ENCODE data around the gene EMC8. TPM values are rescaled to one million over a fixed set of nuclear protein-coding genes. Genes with fewer than 3 reads are reported as not detected.

EMC8 gene
- total and polyA plus RNA-seq, 2 donors (not counting 1 experiment from before 2014, with no cell fraction given), result 22.1 to 33.1 TPM

GRCh38 chr16:85839681-85840240, 40.4 kb upstream of the EMC8 start:
- no peak overlapping the region for H3K27ac ChIP-seq (ENCODE audit: low read length in 2 of 2)
- TF ChIP-seq CTCF (IDR thresholded peaks at IDR 0.05), result no peak
- no peak for TF ChIP-seq EZH2 (IDR thresholded peaks at IDR 0.05; ENCODE audit: borderline replicate concordance, insufficient read depth, low read depth, low read length, poor library complexity, severe bottlenecking)
- Mint-ChIP-seq H3K27me3 (peaks cover under 1% of the 10 kb centered on the region), H3K9me3 (ENCODE audit: insufficient read depth) (peaks cover 2% of the 10 kb centered on the region), H3K4me3 (no peak overlapping the region), H3K4me1 (peaks cover 5% of the 10 kb centered on the region), H3K27ac (peak overlapping the region; percentile 32)
- H3K4me1 ChIP-seq (ENCODE audit: control insufficient read depth in 2 of 2, insufficient read depth in 2 of 2, low read length in 2 of 2), result peaks cover 2 to 23% of the 10 kb centered on the region in 2 donors
- H3K9ac ChIP-seq (ENCODE audit: low read length), result no peak overlapping the region
- intact Hi-C loops (cut with micrococcal nuclease), result no loop called here
- no peaks in the 10 kb centered on the region for H3K79me2 ChIP-seq (ENCODE audit: control insufficient read depth, insufficient read depth, low read length)
- H3K4me2 ChIP-seq (replicated peaks; ENCODE audit: low read depth, low read length, poor library complexity, severe bottlenecking), result no peak overlapping the region
- no peak overlapping the region for H2AFZ ChIP-seq (ENCODE audit: insufficient read depth, low read depth, low read length, poor library complexity, severe bottlenecking)
- no peaks in the 10 kb centered on the region for H3K36me3 ChIP-seq (replicated peaks in 1 of 2; ENCODE audit: control extremely low read depth in 1 of 2, control insufficient read depth in 1 of 2, extremely low read depth in 1 of 2, insufficient read depth in 2 of 2, low read length in 1 of 2)
- DNase-seq (no peak), ATAC-seq (ENCODE audit: low read depth) (no peak)
- no peaks in the 10 kb centered on the region for H4K20me1 ChIP-seq (ENCODE audit: control insufficient read depth, insufficient read depth, low read length, poor library complexity, severe bottlenecking)
- no peak overlapping the region for H3K4me3 ChIP-seq (ENCODE audit: control extremely low read depth in 1 of 5, extremely low read depth in 1 of 5, insufficient read depth in 1 of 5, low read depth in 2 of 5, low read length in 4 of 5)
- 69% methylated on average over 17 of the region's 24 CpGs for WGBS (ENCODE audit: insufficient coverage)
- CTCF ChIA-PET, result interaction anchor here (1.1 kb wide), 1 partner anchor 18 kb away, joined by 8 read pairs; no protein-coding TSS in a partner anchor
- peaks cover 0 to 5% (median 0%) of the 10 kb centered on the region in 3 donors for H3K9me3 ChIP-seq (ENCODE audit: control extremely low read depth in 1 of 3, control insufficient read depth in 2 of 3, insufficient read depth in 1 of 3, low read length in 2 of 3)
- H3K27me3 ChIP-seq (replicated peaks in 1 of 4; ENCODE audit: control extremely low read depth in 1 of 4, control insufficient read depth in 3 of 4, insufficient read depth in 4 of 4, low read length in 3 of 4), result peaks cover 0 to 8% (median 0%) of the 10 kb centered on the region in 4 experiments
- POLR2A ChIA-PET, result no interaction called here

- Histone ChIP-seq H3K9me3 (ENCODE audit: control extremely low read depth in 1 of 3, control insufficient read depth in 2 of 3, insufficient read depth in 1 of 3, low read length in 2 of 3) (peaks cover 0 to 12% (median 0%) of the 10 kb centered on the region in 3 donors), H4K20me1 (ENCODE audit: control insufficient read depth, insufficient read depth, low read length, poor library complexity, severe bottlenecking) (no peaks in the 10 kb centered on the region), H3K4me1 (ENCODE audit: control insufficient read depth in 2 of 2, insufficient read depth in 2 of 2, low read length in 2 of 2) (peaks cover 0 to 17% of the 10 kb centered on the region in 2 donors), H3K27ac (ENCODE audit: low read length in 2 of 2) (no peak overlapping the region), H3K4me2 (replicated peaks; ENCODE audit: low read depth, low read length, poor library complexity, severe bottlenecking) (no peak overlapping the region), H3K9ac (ENCODE audit: low read length) (no peak overlapping the region), H3K79me2 (ENCODE audit: control insufficient read depth, insufficient read depth, low read length) (no peaks in the 10 kb centered on the region), H3K4me3 (ENCODE audit: control extremely low read depth in 1 of 5, extremely low read depth in 1 of 5, insufficient read depth in 1 of 5, low read depth in 2 of 5, low read length in 4 of 5) (no peak overlapping the region), H2AFZ (ENCODE audit: insufficient read depth, low read depth, low read length, poor library complexity, severe bottlenecking) (no peak overlapping the region), H3K36me3 (replicated peaks in 1 of 2; ENCODE audit: control extremely low read depth in 1 of 2, control insufficient read depth in 1 of 2, extremely low read depth in 1 of 2, insufficient read depth in 2 of 2, low read length in 1 of 2) (no peaks in the 10 kb centered on the region), H3K27me3 (replicated peaks in 1 of 4; ENCODE audit: control extremely low read depth in 1 of 4, control insufficient read depth in 3 of 4, insufficient read depth in 4 of 4, low read length in 3 of 4) (peaks cover 0 to 8% (median 0%) of the 10 kb centered on the region in 4 experiments)
- TF ChIP-seq CTCF (IDR thresholded peaks at IDR 0.05), result no peak
- no peak for TF ChIP-seq EZH2 (IDR thresholded peaks at IDR 0.05; ENCODE audit: borderline replicate concordance, insufficient read depth, low read depth, low read length, poor library complexity, severe bottlenecking)
- 96% methylated on average over 18 of the region's 21 CpGs for WGBS (ENCODE audit: insufficient coverage)
- ATAC-seq (ENCODE audit: low read depth) (no peak), DNase-seq (no peak)
- intact Hi-C loops (cut with micrococcal nuclease), result no loop called here
- Mint-ChIP-seq H3K4me3 (no peak overlapping the region), H3K9me3 (ENCODE audit: insufficient read depth) (peaks cover 2% of the 10 kb centered on the region), H3K27ac (peak overlapping the region; percentile 56), H3K4me1 (peaks cover 2% of the 10 kb centered on the region), H3K27me3 (no peaks in the 10 kb centered on the region)
- CTCF ChIA-PET, result interaction anchor here (1.0 to 1.3 kb wide), 3 partner anchors 9 to 27 kb away, joined by 3 to 4 read pairs (median 3); no protein-coding TSS in a partner anchor
- POLR2A ChIA-PET, result no interaction called here
Measured at GRCh38 chr16:85838876-85839585, 39.7 kb upstream of the EMC8 start.
